Stimulated activated memory B cell treated with anti-CD40 and anti-IgM and Interleukin-4, amounts not matched to agents 10 μg/mL and 1 μg/mL and 100 μg/mL, for 72 hours (primary cell): ENCODE data around the gene GCH1.

Experiments
- ATAC-seq: fragments of 150-1000 bp; cut with Tn5 transposase; 2 replicates; pipeline ENCODE4 v1.10.0; 2021
- H3K27ac Mint-ChIP-seq: one replicate; pipeline ENCODE4 v1.8.0; 2022; ENCODE audit warnings: mild to moderate bottlenecking, mixed read lengths
- H3K27me3 Mint-ChIP-seq: one replicate; pipeline ENCODE4 v1.8.0; 2022; ENCODE audit warnings: mixed read lengths
- H3K36me3 Mint-ChIP-seq: one replicate; pipeline ENCODE4 v1.8.0; 2022; ENCODE audit warnings: mixed read lengths
- H3K4me1 Mint-ChIP-seq: one replicate; pipeline ENCODE4 v1.8.0; 2022; ENCODE audit warnings: mixed read lengths
- H3K4me3 Mint-ChIP-seq: one replicate; pipeline ENCODE4 v1.8.0; 2022; ENCODE audit warnings: mild to moderate bottlenecking, moderate library complexity, mixed read lengths
- H3K9me3 Mint-ChIP-seq: one replicate; pipeline ENCODE4 v1.8.0; 2022; ENCODE audit warnings: mixed read lengths

The GCH1 gene

DNA sequence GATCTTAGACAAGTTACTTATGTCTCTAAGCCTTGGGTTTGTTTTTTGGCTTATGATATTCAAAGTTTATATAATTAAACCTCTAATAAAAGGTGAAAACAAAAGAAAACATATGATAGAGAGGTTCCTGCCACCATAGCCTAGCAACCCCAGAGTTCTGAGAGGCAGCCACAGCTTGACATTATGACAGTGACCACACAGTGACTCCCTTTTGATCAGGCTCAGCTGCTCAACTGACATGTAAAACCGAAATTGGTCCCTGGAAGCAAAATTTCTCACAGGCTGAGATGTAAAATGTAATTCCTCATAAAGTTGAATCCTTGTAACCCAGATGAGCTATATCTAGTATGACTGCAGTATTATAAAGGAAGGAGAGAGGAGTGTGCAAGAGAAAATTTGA, 108.5 kb downstream of the GCH1 start:
- peaks cover 6% of the 10 kb centered on the region for H3K9me3 Mint-ChIP-seq
- H3K4me3 Mint-ChIP-seq, result no peak overlapping the region
- H3K27me3 Mint-ChIP-seq, result no peaks in the 10 kb centered on the region
- ATAC-seq, result no peak
- H3K36me3 Mint-ChIP-seq, result peaks cover 23% of the 10 kb centered on the region
- H3K27ac Mint-ChIP-seq, result no peak overlapping the region
- no peaks in the 10 kb centered on the region for H3K4me1 Mint-ChIP-seq

DNA sequence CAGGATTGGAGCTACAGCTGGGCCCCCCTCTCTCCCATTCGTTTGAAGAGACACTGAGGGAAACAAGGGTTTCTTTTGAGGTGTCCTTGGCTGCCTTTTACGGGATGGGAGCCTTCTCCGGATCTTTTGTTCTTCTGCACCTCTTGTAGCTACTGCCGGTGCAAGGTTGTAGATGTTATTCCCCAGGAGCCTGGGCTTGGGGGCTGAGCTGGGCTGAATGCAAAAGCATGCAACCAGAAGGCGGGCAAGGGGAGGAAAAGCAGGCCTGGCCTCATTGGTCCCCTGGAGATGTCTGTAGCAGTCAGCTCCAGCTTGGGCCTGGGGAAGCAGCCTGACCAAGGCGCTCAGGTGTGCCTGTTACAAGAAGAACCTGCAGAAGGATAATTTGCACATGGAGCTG, 110.3 kb downstream of the GCH1 start:
- H3K36me3 Mint-ChIP-seq, result peaks cover 41% of the 10 kb centered on the region
- no peak overlapping the region for H3K4me3 Mint-ChIP-seq

More for the DNA sequence above, 110.3 kb downstream of the GCH1 start:
- no peaks in the 10 kb centered on the region for H3K4me1 Mint-ChIP-seq
- no peak for ATAC-seq
- H3K27me3 Mint-ChIP-seq, result no peaks in the 10 kb centered on the region
- no peak overlapping the region for H3K27ac Mint-ChIP-seq
- H3K9me3 Mint-ChIP-seq, result peaks cover 6% of the 10 kb centered on the region
